ENCODE results near the gene KSR1. TPM values are rescaled to one million over a fixed set of nuclear protein-coding genes. Genes with fewer than 3 reads are reported as not detected.

KSR1 gene
- total and polyA plus RNA-seq, 2 of the 4 experiments (the other 2 are of a cell fraction), result 12.5 to 21.9 TPM

GRCh38 chr17:27568216-27568615 lies 112.0 kb downstream of the KSR1 start:
- POLR2A ChIA-PET (ENCODE audit: unreplicated experiment), result no interaction called here
- no TSS peak for BruUV-seq (replicated peaks)

More at GRCh38 chr17:27568216-27568615, 112.0 kb downstream of the KSR1 start:
- no peaks in the 10 kb centered on the region for H3K9me3 ChIP-seq (ENCODE audit: control insufficient read depth, insufficient read depth, low read length)
- H4K91ac ChIP-seq (ENCODE audit: insufficient read depth, low read depth, low read length), result no peak overlapping the region
- WGBS, 2 experiments (ENCODE audit: extremely low coverage in 2 of 2, insufficient read length in 1 of 2), result 90% methylated on average over 2 of the region's 9 CpGs; no CpG with 5 or more reads in 1 of the 2 experiments
- no peak overlapping the region for H4K8ac ChIP-seq (ENCODE audit: low read depth in 2 of 2, low read length in 2 of 2)
- peaks cover 47% of the 10 kb centered on the region for H3K4me1 ChIP-seq (ENCODE audit: control insufficient read depth, insufficient read depth, low read length)
- TF ChIP-seq BHLHE40 (IDR thresholded peaks at IDR 0.05; ENCODE audit: low read depth, low read length), result no peak
- H3K36me3 ChIP-seq (ENCODE audit: control insufficient read depth, insufficient read depth, low read length), result peaks cover 19% of the 10 kb centered on the region
- no peak for ATAC-seq (ENCODE audit: low read depth)
- H3K9me1 ChIP-seq (ENCODE audit: insufficient read depth, low read length), result peaks cover 38% of the 10 kb centered on the region
- no peak for DNase-seq
- no peak overlapping the region for H3K56ac ChIP-seq (ENCODE audit: extremely low read depth, insufficient read depth, low read length)
- H3K23ac ChIP-seq (ENCODE audit: low read depth, low read length), result no peak overlapping the region
- no peak overlapping the region for H2AK5ac ChIP-seq (ENCODE audit: low read depth, low read length)
- H3K27ac ChIP-seq (ENCODE audit: insufficient read depth, low read length), result no peak overlapping the region
- no peak overlapping the region for H3K4me2 ChIP-seq (ENCODE audit: low read depth, low read length)
- peaks cover 50 to 93% of the 10 kb centered on the region in 2 experiments for H3K79me1 ChIP-seq (ENCODE audit: low read depth in 1 of 2, low read length in 2 of 2)
- no peak overlapping the region for H2BK5ac ChIP-seq (ENCODE audit: low read depth, low read length, poor library complexity, severe bottlenecking)
- no peak overlapping the region for H3K9ac ChIP-seq (ENCODE audit: low read depth, low read length)
- H3K14ac ChIP-seq (replicated peaks; ENCODE audit: low read depth, low read length), result no peak overlapping the region
- H4K20me1 ChIP-seq (ENCODE audit: insufficient read depth, low read length), result peaks cover 12% of the 10 kb centered on the region
- H2BK20ac ChIP-seq (ENCODE audit: low read depth, low read length), result no peak overlapping the region
- H2BK120ac ChIP-seq (ENCODE audit: low read depth, low read length), result no peak overlapping the region
- no peak overlapping the region for H3K4ac ChIP-seq (ENCODE audit: low read depth, low read length)
- CTCF ChIA-PET, result interaction anchor here (0.6 to 1.1 kb wide), 3 partner anchors 9 to 47 kb away, joined by 3 read pairs; no protein-coding TSS in a partner anchor
- H2AFZ ChIP-seq (replicated peaks; ENCODE audit: low read length, poor library complexity), result no peak overlapping the region
- dilution Hi-C loops (cut with HindIII; ENCODE audit: low sequenced_read_pairs, unreplicated experiment) (no loop called here), intact Hi-C loops (cut with micrococcal nuclease) (no loop called here), in situ Hi-C loops (cut with MboI; ENCODE audit: low sequenced_read_pairs) (no loop called here)
- no peak overlapping the region for H3K4me3 ChIP-seq (ENCODE audit: insufficient read depth, low read depth, low read length)
- H4K5ac ChIP-seq (ENCODE audit: low read depth, low read length), result no peak overlapping the region
- H2BK15ac ChIP-seq (ENCODE audit: low read depth, low read length), result no peak overlapping the region
- H2AK9ac ChIP-seq (replicated peaks; ENCODE audit: low read depth, low read length, poor library complexity), result no peak overlapping the region
- H3K18ac ChIP-seq (ENCODE audit: low read depth, low read length), result no peak overlapping the region
- no peaks in the 10 kb centered on the region for H3K27me3 ChIP-seq (ENCODE audit: control insufficient read depth, insufficient read depth, low read length)
